K562 (cell line): Measurements from ENCODE around the gene AAK1. TPM values are rescaled to one million over a fixed set of nuclear protein-coding genes. Genes with fewer than 3 reads are reported as not detected.

ENCODE experiments used
- CBFA2T3 ChIP-seq: fragments of 450-650 bp; IDR thresholded peaks from 2 replicates; pipeline ENCODE4 v1.6.1; 2017
- EP300 ChIP-seq: IDR thresholded peaks from 2 replicates; pipeline ENCODE4 v1.6.1; 2012; ENCODE audit warnings: low read length, improper control_type of control experiment
- ILK ChIP-seq: fragments of 450-650 bp; IDR thresholded peaks from 2 replicates; pipeline ENCODE4 v1.6.1; 2016; ENCODE audit warnings: missing genetic modification characterization, low read depth, mild to moderate bottlenecking, missing compliant biosample characterization, moderate library complexity, borderline replicate concordance
- POLR3G ChIP-seq: IDR thresholded peaks from 2 replicates; pipeline ENCODE4 v1.6.1; 2011; ENCODE audit not compliant: insufficient read length, insufficient replicate concordance; ENCODE audit errors: extremely low read depth
- SMARCE1 ChIP-seq: fragments of 450-650 bp; IDR thresholded peaks from 2 replicates; pipeline ENCODE4 v1.7.1; 2016; ENCODE audit warnings: mild to moderate bottlenecking
- polyA plus RNA-seq, 8 experiments: library from polyadenylated mRNA; depleted of rRNA in 4 of 8; stranded (reverse) in 5 of 8; unstranded in 3 of 8; fragments of >200 nt; fragmentation: Nextera tagmentation in 2 of 8; fragmentation: Illumina TruSeq in 1 of 8; extraction: Ambion mirVana in 2 of 8; extraction: Trizol in 1 of 8; gene quantifications; 2 replicates each; pipeline versions ENCODE4 v1.2.1 to v1.2.3, GENCODE V29; 2011 to 2014; ENCODE audit warnings: inconsistent platforms in 1 of 8, missing spikeins in 1 of 8
- total RNA-seq, 7 experiments: library from RNA; depleted of rRNA in 6 of 7; stranded (reverse); fragments of >200 nt in 6 of 7; fragmentation: Illumina TruSeq in 2 of 7; extraction: Trizol in 2 of 7; gene quantifications; 2 replicates each; pipeline versions ENCODE4 v1.2.1 to v1.2.3, GENCODE V29; 2011 to 2021; ENCODE audit warnings: low replicate concordance in 1 of 7
- TF ChIP-seq, protein P1 (sequence below): sonication (generic); IDR thresholded peaks from 2 replicates; pipeline ENCODE4 v1.6.1; 2016
- TF ChIP-seq, protein P2 (sequence below): sonication (generic); formaldehyde crosslinking; IDR thresholded peaks from 2 replicates; pipeline ENCODE4 v1.8.1; 2023; ENCODE audit warnings: mild to moderate bottlenecking, missing genetic modification reagents

The AAK1 gene
- total and polyA plus RNA-seq, 9 of the 15 experiments (the other 6 are each of a cell fraction or from before 2014, with no cell fraction given): 0.89 to 17.1 (median 6.0) TPM

DNA sequence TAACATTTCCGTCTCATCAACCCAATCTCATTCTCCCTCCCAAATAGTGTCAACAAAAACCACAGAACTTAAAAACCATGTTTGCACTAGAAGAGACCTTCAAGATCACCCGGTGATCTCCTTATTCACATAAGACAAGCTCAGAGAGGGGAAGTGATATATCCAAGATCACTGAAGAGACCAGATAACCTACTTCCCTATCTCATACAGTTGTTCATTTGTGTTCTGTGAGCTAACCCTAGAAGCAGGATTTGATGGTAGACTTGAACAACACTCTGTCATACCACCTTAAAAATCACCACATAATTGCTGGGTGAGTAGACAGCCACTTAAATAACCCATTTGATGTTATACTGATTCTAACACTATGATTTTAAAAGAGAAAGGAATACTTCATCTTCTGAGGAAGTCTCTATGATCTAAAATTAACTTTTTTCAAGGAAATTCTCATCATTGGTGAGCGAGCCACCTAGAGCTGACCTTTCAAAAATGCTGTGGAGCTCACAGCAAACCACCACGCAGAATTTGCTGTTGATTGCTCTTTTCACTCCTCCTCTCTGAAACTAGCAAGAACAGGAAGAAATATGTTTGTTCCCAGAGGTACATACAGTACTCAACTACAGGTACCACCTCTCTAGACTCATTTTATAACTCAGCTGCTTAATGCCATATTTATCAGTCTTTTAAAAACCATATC is 15.1 kb downstream of the AAK1 start (continued):
- TF ChIP-seq, protein P1, sequence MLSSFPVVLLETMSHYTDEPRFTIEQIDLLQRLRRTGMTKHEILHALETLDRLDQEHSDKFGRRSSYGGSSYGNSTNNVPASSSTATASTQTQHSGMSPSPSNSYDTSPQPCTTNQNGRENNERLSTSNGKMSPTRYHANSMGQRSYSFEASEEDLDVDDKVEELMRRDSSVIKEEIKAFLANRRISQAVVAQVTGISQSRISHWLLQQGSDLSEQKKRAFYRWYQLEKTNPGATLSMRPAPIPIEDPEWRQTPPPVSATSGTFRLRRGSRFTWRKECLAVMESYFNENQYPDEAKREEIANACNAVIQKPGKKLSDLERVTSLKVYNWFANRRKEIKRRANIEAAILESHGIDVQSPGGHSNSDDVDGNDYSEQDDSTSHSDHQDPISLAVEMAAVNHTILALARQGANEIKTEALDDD: peak; percentile 99
- TF ChIP-seq CBFA2T3: peak; percentile 54; the same call in 1 of the 2 replicates
- TF ChIP-seq EP300: peak; percentile 28; the same call in 1 of the 2 replicates
- peak; percentile 53; the same call in 1 of the 2 replicates for TF ChIP-seq SMARCE1
- no peak for TF ChIP-seq POLR3G
- TF ChIP-seq, protein P2, sequence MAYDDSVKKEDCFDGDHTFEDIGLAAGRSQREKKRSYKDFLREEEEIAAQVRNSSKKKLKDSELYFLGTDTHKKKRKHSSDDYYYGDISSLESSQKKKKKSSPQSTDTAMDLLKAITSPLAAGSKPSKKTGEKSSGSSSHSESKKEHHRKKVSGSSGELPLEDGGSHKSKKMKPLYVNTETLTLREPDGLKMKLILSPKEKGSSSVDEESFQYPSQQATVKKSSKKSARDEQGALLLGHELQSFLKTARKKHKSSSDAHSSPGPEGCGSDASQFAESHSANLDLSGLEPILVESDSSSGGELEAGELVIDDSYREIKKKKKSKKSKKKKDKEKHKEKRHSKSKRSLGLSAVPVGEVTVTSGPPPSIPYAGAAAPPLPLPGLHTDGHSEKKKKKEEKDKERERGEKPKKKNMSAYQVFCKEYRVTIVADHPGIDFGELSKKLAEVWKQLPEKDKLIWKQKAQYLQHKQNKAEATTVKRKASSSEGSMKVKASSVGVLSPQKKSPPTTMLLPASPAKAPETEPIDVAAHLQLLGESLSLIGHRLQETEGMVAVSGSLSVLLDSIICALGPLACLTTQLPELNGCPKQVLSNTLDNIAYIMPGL (CRISPR knock-in tag): no peak
- no peak for TF ChIP-seq ILK (tag)
